Adrenal gland (tissue), 5 donors: ENCODE results near the gene TREH.

Experiments
- CTCF ChIP-seq, 6 experiments: fragments of 450-650 bp in 4 of 6; fragments of 200-600 bp in 2 of 6; sonication (generic) in 1 of 6; IDR thresholded peaks; 1 replicate in 5 of 6; 2 replicates in 1 of 6; pipeline versions ENCODE4 v1.5.1 to v1.8.0; 2016 to 2021; ENCODE audit warnings: antibody characterized with exemption in 6 of 6, mild to moderate bottlenecking in 2 of 6, moderate library complexity in 1 of 6
- POLR2A ChIP-seq, 2 donors: fragments of 450-650 bp; IDR thresholded peaks; one replicate each; pipeline ENCODE4 v1.6.1; 2017; ENCODE audit warnings: antibody characterized with exemption in 2 of 2, mild to moderate bottlenecking in 2 of 2, moderate library complexity in 1 of 2
- donor health status: DM: no; HTN: no; CAD: no.

GRCh38 chr11:118660681-118661424 is 18.6 kb downstream of the TREH start:
- no peak for TF ChIP-seq POLR2A (IDR thresholded peaks at IDR 0.05)
- no peak for TF ChIP-seq CTCF (IDR thresholded peaks at IDR 0.05)
